Neural crest cell (in vitro differentiated cells): ENCODE data around the gene SYNE4. TPM values are rescaled to one million over a fixed set of nuclear protein-coding genes. Genes with fewer than 3 reads are reported as not detected.

Source experiments
- DNase-seq: peaks from one replicate; pipeline ENCODE4 v3.0.0; 2021; ENCODE audit warnings: low read depth, mixed read lengths, low spot score
- H3K27ac Mint-ChIP-seq: one replicate; pipeline ENCODE4 v1.8.0; 2021; ENCODE audit warnings: mild to moderate bottlenecking, mixed read lengths; ENCODE audit not compliant: unreplicated experiment
- H3K27me3 Mint-ChIP-seq: 2 replicates; pipeline ENCODE4 v1.8.0; 2021; ENCODE audit warnings: low read depth, mild to moderate bottlenecking, mixed read lengths
- H3K36me3 Mint-ChIP-seq: 2 replicates; pipeline ENCODE4 v1.8.0; 2021; ENCODE audit warnings: low read depth, mild to moderate bottlenecking, mixed read lengths
- H3K4me1 Mint-ChIP-seq: 2 replicates; pipeline ENCODE4 v1.8.0; 2021; ENCODE audit warnings: mixed read lengths
- H3K4me3 Mint-ChIP-seq: one replicate; pipeline ENCODE4 v1.8.0; 2021; ENCODE audit warnings: mild to moderate bottlenecking, mixed read lengths
- H3K9me3 Mint-ChIP-seq: 2 replicates; pipeline ENCODE4 v1.8.0; 2021; ENCODE audit warnings: mixed read lengths
- total RNA-seq: library from RNA; stranded (reverse); gene quantifications from 2 replicates; pipeline ENCODE4 v1.2.1, GENCODE V29; 2021
- TF ChIP-seq, protein P1 (sequence below): fragments of 200-600 bp; sonication (generic); conservative IDR thresholded peaks from 2 replicates; pipeline ENCODE4 v1.5.0; 2021; ENCODE audit warnings: antibody characterized with exemption, mild to moderate bottlenecking

The SYNE4 gene
- total RNA-seq, 1 donor from 2014 or later, result 0.54 TPM

DNA sequence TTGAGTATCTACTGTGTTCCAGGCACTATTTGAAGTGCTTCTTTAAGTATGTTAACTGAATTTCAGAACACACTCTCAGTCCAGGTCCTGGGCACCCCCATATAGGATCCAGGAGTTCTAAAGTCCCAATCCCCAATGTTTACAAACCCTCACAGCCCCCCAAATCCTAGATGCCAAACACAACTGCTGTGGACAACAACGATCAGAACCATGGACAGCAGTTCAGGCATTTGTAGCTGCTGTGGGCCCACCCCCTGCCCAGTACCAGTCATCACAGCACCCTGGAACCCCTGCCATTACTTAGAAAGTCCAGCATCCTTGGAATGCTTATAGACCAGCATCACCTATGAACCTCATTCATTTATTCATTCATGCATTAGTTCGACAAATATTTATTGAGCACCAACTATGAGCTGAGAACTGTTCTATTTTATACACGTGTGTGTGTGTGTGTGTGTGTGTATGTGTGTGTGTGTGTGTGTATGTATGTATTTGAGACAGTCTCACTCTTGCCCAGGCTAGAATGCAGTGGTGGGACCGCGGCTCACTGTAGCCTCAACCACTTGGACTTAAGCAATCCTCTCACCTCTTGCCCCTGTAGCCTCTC is 32.9 kb downstream of the SYNE4 start:
- H3K27ac Mint-ChIP-seq, result no peak overlapping the region
- TF ChIP-seq, protein P1, sequence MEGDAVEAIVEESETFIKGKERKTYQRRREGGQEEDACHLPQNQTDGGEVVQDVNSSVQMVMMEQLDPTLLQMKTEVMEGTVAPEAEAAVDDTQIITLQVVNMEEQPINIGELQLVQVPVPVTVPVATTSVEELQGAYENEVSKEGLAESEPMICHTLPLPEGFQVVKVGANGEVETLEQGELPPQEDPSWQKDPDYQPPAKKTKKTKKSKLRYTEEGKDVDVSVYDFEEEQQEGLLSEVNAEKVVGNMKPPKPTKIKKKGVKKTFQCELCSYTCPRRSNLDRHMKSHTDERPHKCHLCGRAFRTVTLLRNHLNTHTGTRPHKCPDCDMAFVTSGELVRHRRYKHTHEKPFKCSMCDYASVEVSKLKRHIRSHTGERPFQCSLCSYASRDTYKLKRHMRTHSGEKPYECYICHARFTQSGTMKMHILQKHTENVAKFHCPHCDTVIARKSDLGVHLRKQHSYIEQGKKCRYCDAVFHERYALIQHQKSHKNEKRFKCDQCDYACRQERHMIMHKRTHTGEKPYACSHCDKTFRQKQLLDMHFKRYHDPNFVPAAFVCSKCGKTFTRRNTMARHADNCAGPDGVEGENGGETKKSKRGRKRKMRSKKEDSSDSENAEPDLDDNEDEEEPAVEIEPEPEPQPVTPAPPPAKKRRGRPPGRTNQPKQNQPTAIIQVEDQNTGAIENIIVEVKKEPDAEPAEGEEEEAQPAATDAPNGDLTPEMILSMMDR, result no peak
- H3K4me1 Mint-ChIP-seq, result no peaks in the 10 kb centered on the region
- no peak overlapping the region for H3K4me3 Mint-ChIP-seq
- H3K9me3 Mint-ChIP-seq, result no peaks in the 10 kb centered on the region
- H3K27me3 Mint-ChIP-seq, result peaks cover 59% of the 10 kb centered on the region
- H3K36me3 Mint-ChIP-seq, result no peaks in the 10 kb centered on the region
- no peak for DNase-seq

DNA sequence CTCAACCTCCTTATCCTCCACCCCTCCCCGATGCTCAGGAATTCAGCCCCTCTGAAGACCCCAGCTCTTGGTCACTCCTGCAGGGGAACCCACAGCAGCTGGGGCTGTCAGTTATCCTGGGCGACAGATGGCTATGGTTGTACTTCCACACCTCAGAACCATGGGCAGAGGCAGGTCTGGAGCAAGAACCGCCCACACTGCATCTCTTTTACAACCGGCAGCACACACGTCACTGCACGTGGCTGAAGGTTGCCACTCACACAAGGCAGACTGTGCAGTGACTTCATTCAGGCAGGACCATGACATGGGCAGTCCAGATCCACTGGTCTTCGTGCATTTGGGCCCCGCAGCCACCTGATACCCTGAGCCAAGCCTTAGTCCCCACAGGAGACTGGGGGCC is 35.1 kb downstream of the SYNE4 start:
- no peak for DNase-seq
- H3K27me3 Mint-ChIP-seq, result peaks cover 55% of the 10 kb centered on the region
- H3K4me3 Mint-ChIP-seq, result no peak overlapping the region
- H3K27ac Mint-ChIP-seq, result no peak overlapping the region
- TF ChIP-seq, protein P1, result no peak
- no peaks in the 10 kb centered on the region for H3K9me3 Mint-ChIP-seq
- no peaks in the 10 kb centered on the region for H3K36me3 Mint-ChIP-seq
- no peaks in the 10 kb centered on the region for H3K4me1 Mint-ChIP-seq

DNA sequence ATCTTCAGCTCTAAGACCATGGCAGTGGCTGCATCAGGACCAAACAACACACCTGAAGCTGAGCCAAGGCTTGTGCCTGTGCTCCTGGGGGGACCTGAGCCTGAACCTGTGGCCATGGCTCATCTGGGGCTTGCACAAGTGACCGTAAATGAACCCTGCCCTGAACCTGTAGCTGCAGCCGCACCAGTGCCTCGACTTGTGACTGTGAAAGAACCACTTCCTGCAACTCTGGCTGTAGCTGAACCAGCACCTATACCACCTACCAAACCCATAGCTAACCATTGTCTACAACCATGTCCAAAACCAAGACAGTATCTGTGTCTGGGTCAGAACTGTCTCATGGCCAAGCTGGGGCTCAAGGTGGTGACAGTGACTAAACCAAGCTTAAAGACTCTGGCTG is 41.8 kb downstream of the SYNE4 start:
- no peaks in the 10 kb centered on the region for H3K9me3 Mint-ChIP-seq
- no peak overlapping the region for H3K4me3 Mint-ChIP-seq
- peaks cover 41% of the 10 kb centered on the region for H3K27me3 Mint-ChIP-seq
- H3K36me3 Mint-ChIP-seq, result no peaks in the 10 kb centered on the region
- no peak for DNase-seq
- no peak overlapping the region for H3K27ac Mint-ChIP-seq
- TF ChIP-seq, protein P1, result no peak
- H3K4me1 Mint-ChIP-seq, result no peaks in the 10 kb centered on the region

DNA sequence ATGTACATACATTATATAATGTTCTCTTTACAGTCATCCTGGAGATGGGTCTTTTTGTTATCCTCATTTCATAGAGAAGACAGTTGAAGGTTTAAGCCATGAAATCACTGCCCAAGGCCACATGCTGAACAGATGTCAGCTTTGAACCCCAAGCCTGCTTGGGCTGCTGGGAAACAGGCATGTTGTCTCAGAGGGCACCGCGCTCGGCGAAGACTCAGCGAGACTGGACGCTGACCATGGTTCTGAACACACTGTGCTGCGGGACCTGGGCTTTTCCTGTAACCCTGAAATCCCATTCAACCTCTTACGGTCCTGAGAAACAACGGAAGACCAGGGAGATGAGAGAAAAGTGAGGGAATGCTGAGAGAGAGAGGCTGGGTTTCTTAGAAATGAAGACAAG is 45.1 kb downstream of the SYNE4 start:
- H3K27ac Mint-ChIP-seq, result no peak overlapping the region
- no peaks in the 10 kb centered on the region for H3K9me3 Mint-ChIP-seq
- peaks cover 58% of the 10 kb centered on the region for H3K27me3 Mint-ChIP-seq
- H3K36me3 Mint-ChIP-seq, result no peaks in the 10 kb centered on the region
- no peaks in the 10 kb centered on the region for H3K4me1 Mint-ChIP-seq
- no peak overlapping the region for H3K4me3 Mint-ChIP-seq
- DNase-seq, result peak; percentile 72
- TF ChIP-seq, protein P1, result no peak

DNA sequence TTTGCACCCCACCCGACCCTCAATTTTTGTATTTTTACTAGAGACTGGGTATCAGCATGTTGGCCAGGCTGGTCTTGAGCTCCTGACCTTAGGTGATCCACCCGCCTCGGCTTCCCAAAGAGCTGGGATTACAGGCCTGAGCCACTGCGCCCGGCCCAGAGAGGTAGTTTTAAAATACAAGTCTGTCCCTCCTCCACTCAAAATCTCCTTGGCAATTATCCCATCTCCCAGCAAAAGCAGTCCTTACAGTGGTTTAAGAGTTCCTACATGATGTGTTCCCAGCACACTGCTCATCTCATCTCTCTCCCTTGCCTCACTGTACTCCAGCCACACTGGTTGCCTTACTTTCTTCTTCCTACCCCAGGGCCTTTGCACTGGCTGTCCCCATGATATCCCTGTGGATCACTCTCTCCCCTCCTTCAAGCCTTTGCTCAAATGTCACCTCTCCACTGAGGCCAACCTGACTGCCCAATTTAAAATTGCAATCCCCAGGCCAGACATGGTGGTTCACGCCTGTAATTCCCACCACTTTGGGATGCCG is 48.1 kb downstream of the SYNE4 start:
- Mint-ChIP-seq H3K4me3 (no peak overlapping the region), H3K9me3 (peaks cover 5% of the 10 kb centered on the region), H3K4me1 (no peaks in the 10 kb centered on the region), H3K27me3 (peaks cover 67% of the 10 kb centered on the region), H3K36me3 (no peaks in the 10 kb centered on the region), H3K27ac (no peak overlapping the region)
- TF ChIP-seq, protein P1, result no peak
- no peak for DNase-seq
